Right cardiac atrium (tissue), 5 donors: ENCODE results near the gene IMP4. TPM values are rescaled to one million over a fixed set of nuclear protein-coding genes. Genes with fewer than 3 reads are reported as not detected.

Source experiments
- ATAC-seq, 2 donors: fragments of 200-7000 bp; cut with Tn5 transposase; one replicate each; pipeline versions ENCODE4 v1.8.0 to v1.9.1; 2020; ENCODE audit warnings: moderate library complexity in 2 of 2, mild to moderate bottlenecking in 1 of 2
- DNase-seq, 3 donors: peaks; one replicate each; pipeline ENCODE4 v3.0.0-alpha.2; 2020
- H3K27ac ChIP-seq: one replicate; pipeline ENCODE4 v1.5.1; 2013; ENCODE audit warnings: mild to moderate bottlenecking, low read length, control low read depth, moderate library complexity
- H3K27me3 ChIP-seq: one replicate; pipeline ENCODE4 v1.6.1; 2013; ENCODE audit not compliant: control insufficient read depth, insufficient read depth
- H3K4me1 ChIP-seq: one replicate; pipeline ENCODE4 v1.6.1; 2013; ENCODE audit warnings: low read length; ENCODE audit not compliant: control insufficient read depth, insufficient read depth
- H3K4me3 ChIP-seq: one replicate; pipeline ENCODE4 v1.5.1; 2013; ENCODE audit warnings: low read length, control low read depth
- H3K9me3 ChIP-seq: one replicate; pipeline ENCODE4 v1.6.1; 2013; ENCODE audit warnings: low read length; ENCODE audit not compliant: control insufficient read depth
- WGBS: extraction: QIAGEN DNeasy Blood & Tissue Kit; methylation state at CpG from one replicate; pipeline ENCODE4 v1.1.7; 2013; 5-methylcytosine and 5-hydroxymethylcytosine counted together
- intact Hi-C, 4 donors: fragments of 100-400 bp; cut with DNase I; formaldehyde crosslinking; loops; one replicate each; pipeline versions ENCODE4 v1.11.0 to v1.14.0; 2022 to 2023
- polyA plus RNA-seq: library from polyadenylated mRNA; stranded (reverse); fragments of 200-250 nt; gene quantifications from one replicate; pipeline ENCODE4 v1.2.3, GENCODE V29; 2013
- total RNA-seq, 4 donors: library from RNA; stranded (reverse); fragmentation: NEBNext Ultra II Directional; extraction: Animal tissue kit (Norgen Biotek cat#: 25700); gene quantifications; one replicate each; pipeline ENCODE4 v1.2.1, GENCODE V29; 2021
- donor health status: healthy with polysubstance abuse.
- donor health status: DM: no; HTN: yes; CAD: no.
- donor health status: DM: no; HTN: no; CAD: no.
- donor health status: DM: no; HTN: yes; CAD: no; lungs with severe emphysema.
- donor health status: DM: yes; HTN: yes; CAD: no.

Gene IMP4
- total and polyA plus RNA-seq, 5 donors, result 48.0 to 59.9 (median 54.2) TPM

DNA sequence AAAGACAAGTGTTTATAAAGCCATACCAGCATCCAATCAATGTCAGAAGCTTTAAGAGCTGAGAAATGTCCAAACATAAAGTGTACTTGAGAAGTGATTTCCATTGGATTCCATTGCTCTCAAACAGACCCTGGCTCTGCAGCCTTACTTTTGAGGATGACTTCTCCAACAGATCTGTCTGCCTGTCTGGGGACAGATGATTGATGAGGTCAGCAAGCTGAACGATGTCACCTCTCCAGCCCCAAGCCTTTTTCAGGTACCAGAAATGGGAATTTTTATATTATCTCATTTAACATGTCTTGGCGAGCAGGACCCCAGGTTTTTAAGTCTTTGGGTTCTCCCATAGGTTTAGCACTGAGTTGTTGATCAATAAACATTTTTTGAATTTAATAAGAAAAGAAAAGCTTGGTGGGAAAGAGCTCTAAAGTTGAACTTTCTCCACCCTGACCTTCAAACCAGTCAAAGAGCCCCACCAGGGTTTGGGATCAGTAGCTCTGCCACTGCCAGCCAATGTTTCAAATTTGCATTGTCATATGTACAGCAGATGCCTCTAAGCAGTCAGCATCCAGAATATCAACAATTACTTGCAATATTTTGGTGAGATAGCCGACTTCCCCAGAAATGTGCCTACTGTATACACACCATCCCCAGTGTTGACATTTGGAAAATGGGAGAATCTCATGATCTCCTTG is 35.7 kb downstream of the IMP4 start:
- no peak for ATAC-seq
- peaks cover 4% of the 10 kb centered on the region for H3K4me1 ChIP-seq
- 88% methylated on average over 3 of the region's 3 CpGs for WGBS
- intact Hi-C loops, result no loop called here
- H3K27me3 ChIP-seq, result no peaks in the 10 kb centered on the region
- no peak overlapping the region for H3K4me3 ChIP-seq
- no peak for DNase-seq
- no peaks in the 10 kb centered on the region for H3K9me3 ChIP-seq
- no peak overlapping the region for H3K27ac ChIP-seq

- DNase-seq (no peak), ATAC-seq (no peak)
- 93% methylated on average over 3 of the region's 3 CpGs for WGBS
- Histone ChIP-seq H3K4me3 (no peak overlapping the region), H3K27ac (no peak overlapping the region), H3K4me1 (peaks cover 4% of the 10 kb centered on the region), H3K9me3 (no peaks in the 10 kb centered on the region), H3K27me3 (no peaks in the 10 kb centered on the region)
- intact Hi-C loops, result no loop called here
Measured at GRCh38 chr2:130378898-130379214, 36.2 kb downstream of the IMP4 start.

DNA sequence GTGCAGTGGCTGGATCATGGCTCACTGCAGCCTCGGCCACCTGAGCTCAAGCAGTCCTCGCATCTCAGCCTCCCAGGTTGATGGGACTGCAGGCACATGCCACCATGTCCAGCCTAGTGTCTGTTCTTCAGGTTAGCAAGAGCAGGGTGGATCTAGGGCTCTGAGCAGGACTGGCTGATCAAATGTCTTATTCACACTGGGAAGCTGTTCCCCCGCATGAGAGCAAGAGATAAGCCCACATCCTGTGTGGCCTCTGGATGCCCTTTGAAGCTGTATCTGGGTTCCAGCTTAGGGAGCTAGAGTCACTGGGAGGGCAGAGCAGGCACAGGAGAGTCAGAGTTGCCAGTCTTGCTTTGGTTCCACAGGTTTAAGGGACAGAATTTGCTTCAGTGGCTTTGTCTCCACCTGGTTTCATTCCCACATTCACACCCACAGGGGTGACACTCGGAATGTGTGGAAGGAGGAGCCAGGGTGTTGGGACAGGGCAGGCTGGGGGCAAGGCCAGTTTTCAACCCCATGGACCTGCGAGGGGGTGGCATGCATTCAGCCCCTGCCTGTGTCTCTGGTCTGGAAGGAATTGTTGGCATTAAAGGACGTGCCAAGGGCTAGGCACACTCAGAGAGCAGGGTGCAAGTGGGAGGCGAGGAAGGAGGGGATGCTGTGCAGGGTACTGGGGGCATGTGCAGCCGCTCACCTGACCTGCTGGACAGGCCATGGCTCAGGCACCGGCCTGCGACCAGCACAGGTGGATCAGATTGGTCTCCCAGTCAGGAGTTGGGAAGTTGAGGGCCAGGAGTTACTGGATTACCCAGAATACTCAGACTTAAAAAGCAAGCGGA is 37.6 kb downstream of the IMP4 start:
- H3K27me3 ChIP-seq, result no peaks in the 10 kb centered on the region
- intact Hi-C loops, result no loop called here
- no peaks in the 10 kb centered on the region for H3K9me3 ChIP-seq
- no peak overlapping the region for H3K27ac ChIP-seq
- WGBS, result 84% methylated on average over 11 of the region's 11 CpGs
- no peak overlapping the region for H3K4me3 ChIP-seq
- ATAC-seq (peak; percentile 68 to 85), DNase-seq (peak in 1 of 3 donors; percentile 38)
- peaks cover 4% of the 10 kb centered on the region for H3K4me1 ChIP-seq

DNA sequence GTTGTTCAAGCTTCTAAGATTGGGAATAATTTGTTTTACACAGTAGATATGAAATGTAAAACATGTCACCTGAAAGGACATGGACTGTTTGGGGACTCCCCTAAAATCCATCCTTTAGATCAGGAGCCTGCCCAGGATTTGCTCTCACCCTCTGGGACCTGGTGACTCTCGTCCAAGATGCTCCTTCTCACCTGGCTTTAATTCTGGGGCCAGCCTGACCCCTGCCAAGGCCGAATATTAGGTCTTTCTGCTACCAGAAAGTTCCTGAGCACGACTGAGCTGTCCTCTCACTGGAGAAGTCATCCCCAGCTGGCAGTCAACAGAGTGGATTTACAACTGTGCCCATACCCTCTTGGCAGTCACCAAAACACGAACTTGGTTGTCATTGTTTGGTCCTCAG is 38.4 kb downstream of the IMP4 start:
- no peak overlapping the region for H3K4me3 ChIP-seq
- peak overlapping the region; percentile 3 for H3K27ac ChIP-seq
- DNase-seq (no peak), ATAC-seq (no peak)
- 89% methylated on average over 4 of the region's 4 CpGs for WGBS
- no peaks in the 10 kb centered on the region for H3K27me3 ChIP-seq
- no peaks in the 10 kb centered on the region for H3K9me3 ChIP-seq
- H3K4me1 ChIP-seq, result peaks cover 4% of the 10 kb centered on the region
- intact Hi-C loops, result no loop called here

DNA sequence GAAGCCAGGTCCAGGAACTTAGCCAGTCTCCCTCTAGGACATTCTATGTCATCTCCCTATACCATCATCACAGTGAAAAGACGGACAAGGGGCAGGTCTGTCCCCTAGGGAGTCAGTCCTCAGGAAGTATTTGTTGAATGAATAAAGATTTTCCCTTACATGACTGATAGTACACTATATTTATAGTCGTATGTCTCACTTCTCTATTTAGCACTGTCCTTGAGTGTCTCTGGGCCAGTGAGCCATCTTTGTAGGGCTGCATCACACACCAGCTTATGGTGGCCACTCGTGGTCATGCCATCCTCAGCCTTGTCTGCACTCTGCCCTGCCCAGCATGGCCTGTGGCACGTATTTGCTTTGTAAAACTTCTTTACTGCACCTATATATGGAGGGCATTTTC is 38.9 kb downstream of the IMP4 start:
- 76% methylated on average over 4 of the region's 4 CpGs for WGBS
- H3K4me3 ChIP-seq, result no peak overlapping the region
- H3K9me3 ChIP-seq, result no peaks in the 10 kb centered on the region
- peaks cover 7% of the 10 kb centered on the region for H3K4me1 ChIP-seq
- ATAC-seq (no peak), DNase-seq (no peak)
- no peak overlapping the region for H3K27ac ChIP-seq
- H3K27me3 ChIP-seq, result no peaks in the 10 kb centered on the region
- intact Hi-C loops, result no loop called here

- Histone ChIP-seq H3K9me3 (no peaks in the 10 kb centered on the region), H3K4me1 (peaks cover 8% of the 10 kb centered on the region), H3K27me3 (no peaks in the 10 kb centered on the region), H3K27ac (no peak overlapping the region), H3K4me3 (no peak overlapping the region)
- no peak for ATAC-seq
- intact Hi-C loops, result no loop called here
- WGBS, result 98% methylated on average over 8 of the region's 8 CpGs
- DNase-seq, result peak in 1 of 3 donors; percentile 26
Measured at GRCh38 chr2:130382313-130382917, 39.7 kb downstream of the IMP4 start.

GRCh38 chr2:130385709-130386108 is 43.0 kb downstream of the IMP4 start:
- Histone ChIP-seq H3K9me3 (no peaks in the 10 kb centered on the region), H3K4me1 (peaks cover 15% of the 10 kb centered on the region), H3K4me3 (no peak overlapping the region), H3K27me3 (no peaks in the 10 kb centered on the region), H3K27ac (peak overlapping the region; percentile 42)
- no peak for DNase-seq
- intact Hi-C loops, result no loop called here
- 92% methylated on average over 3 of the region's 3 CpGs for WGBS
- no peak for ATAC-seq

DNA sequence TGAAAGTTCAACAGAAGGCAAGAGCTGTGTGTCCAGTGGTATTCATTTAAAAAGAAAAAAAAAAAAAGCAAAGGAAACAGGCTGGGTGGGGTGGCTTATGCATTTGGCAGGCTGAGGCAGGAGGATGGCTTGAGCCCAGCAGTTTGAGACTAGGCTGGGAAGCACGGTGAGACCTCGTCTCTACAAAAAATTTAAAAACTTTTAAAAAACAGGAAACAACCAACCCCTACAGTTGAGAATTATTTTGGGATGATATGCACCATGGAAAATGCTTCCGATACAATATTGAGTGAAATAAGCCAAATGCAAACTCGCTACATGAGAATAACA is 44.3 kb downstream of the IMP4 start:
- WGBS, result 24% methylated on average over 4 of the region's 4 CpGs
- H3K27ac ChIP-seq, result no peak overlapping the region
- peaks cover 13% of the 10 kb centered on the region for H3K4me1 ChIP-seq
- no peak overlapping the region for H3K4me3 ChIP-seq
- ATAC-seq (peak; percentile 62 to 71), DNase-seq (peak; percentile 69 to 88 (median 81))
- intact Hi-C loops, result no loop called here
- H3K27me3 ChIP-seq, result no peaks in the 10 kb centered on the region
- no peaks in the 10 kb centered on the region for H3K9me3 ChIP-seq

GRCh38 chr2:130387804-130388203 is 45.1 kb downstream of the IMP4 start:
- Histone ChIP-seq H3K27ac (peak overlapping the region; percentile 70), H3K9me3 (no peaks in the 10 kb centered on the region), H3K4me1 (peaks cover 13% of the 10 kb centered on the region), H3K27me3 (no peaks in the 10 kb centered on the region), H3K4me3 (no peak overlapping the region)
- intact Hi-C loops, result no loop called here
- peak; percentile 1 to 12 for ATAC-seq
- 35% methylated on average over 4 of the region's 4 CpGs for whole genome bisulfite sequencing
- DNase-seq, result peak in 2 of 3 donors; percentile 50 to 74

DNA sequence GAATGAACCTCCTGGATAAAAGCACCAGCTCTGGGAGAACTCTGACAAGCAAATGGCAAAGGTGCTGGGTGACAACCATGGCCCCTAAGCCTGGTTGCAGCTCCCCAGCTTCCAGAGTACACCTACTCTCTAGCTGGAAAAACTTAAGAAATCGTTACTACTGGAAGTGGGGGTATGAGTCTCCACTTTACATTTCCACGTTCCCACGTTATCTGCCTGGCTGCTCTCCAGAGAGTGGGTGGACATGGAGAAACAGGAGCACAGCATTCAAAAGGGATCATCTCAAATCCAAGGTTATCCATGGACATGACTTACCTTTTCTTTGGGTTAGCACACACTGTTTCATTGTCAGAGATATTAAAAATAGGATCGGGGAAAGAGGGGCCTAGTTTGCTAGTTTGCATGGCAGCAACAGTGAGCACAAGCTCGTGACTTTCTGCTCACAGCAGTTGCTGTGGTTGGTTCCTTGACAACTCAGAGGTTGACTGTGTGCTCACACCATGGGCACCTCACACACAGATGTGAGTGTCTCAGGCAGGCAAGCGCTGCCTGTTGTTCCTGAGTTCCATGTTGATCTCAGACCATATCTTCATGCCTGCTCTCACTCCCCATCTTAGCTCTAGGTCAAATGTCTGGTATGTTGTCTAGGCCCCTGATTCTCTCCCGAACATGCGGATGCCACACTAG is 45.7 kb downstream of the IMP4 start:
- Histone ChIP-seq H3K27me3 (no peaks in the 10 kb centered on the region), H3K27ac (no peak overlapping the region), H3K4me3 (no peak overlapping the region), H3K9me3 (no peaks in the 10 kb centered on the region), H3K4me1 (peaks cover 13% of the 10 kb centered on the region)
- intact Hi-C loops, result no loop called here
- ATAC-seq, result no peak
- no peak for DNase-seq
- WGBS, result 65% methylated on average over 8 of the region's 8 CpGs

DNA sequence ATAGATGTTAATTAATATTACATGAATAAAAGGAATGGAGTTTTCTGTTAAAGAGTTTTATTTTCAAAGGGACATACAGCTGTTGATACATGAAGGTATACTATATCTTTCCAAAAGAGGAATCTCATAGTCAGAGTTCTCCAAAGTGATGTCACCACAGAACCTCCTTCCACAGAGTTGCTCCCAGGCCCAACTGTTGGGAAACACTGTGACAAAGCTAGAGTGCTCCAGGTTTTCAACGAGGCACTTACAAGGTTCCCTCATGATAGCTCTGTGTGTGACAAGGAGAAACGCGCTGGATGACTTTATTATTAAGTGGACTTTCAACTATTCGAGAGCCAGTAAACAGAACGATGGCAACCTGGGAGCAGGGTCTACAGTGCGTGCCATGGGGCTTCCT is 46.7 kb downstream of the IMP4 start:
- WGBS, result 85% methylated on average over 6 of the region's 6 CpGs
- ATAC-seq, result no peak
- H3K27me3 ChIP-seq, result no peaks in the 10 kb centered on the region
- DNase-seq, result no peak
- H3K4me3 ChIP-seq, result no peak overlapping the region
- no peaks in the 10 kb centered on the region for H3K9me3 ChIP-seq
- H3K27ac ChIP-seq, result no peak overlapping the region
- intact Hi-C loops, result no loop called here
- H3K4me1 ChIP-seq, result peaks cover 13% of the 10 kb centered on the region
